Left lung (tissue), 10 donors: ENCODE measurements around the gene PSEN1. TPM values are rescaled to one million over a fixed set of nuclear protein-coding genes. Genes with fewer than 3 reads are reported as not detected.

ENCODE experiments used
- ATAC-seq: fragments of 200-7000 bp; cut with Tn5 transposase; one replicate; pipeline ENCODE4 v1.9.1; 2020; ENCODE audit warnings: moderate library complexity
- DNase-seq, 4 donors: peaks; one replicate each; pipeline ENCODE4 v3.0.0-alpha.2; 2013 to 2020
- H3K27ac ChIP-seq, 2 donors: fragments of 200-600 bp; sonication (generic) in 1 of 2; one replicate each; pipeline versions ENCODE4 v1.5.0 to v1.8.0; 2020 to 2021
- H3K27me3 ChIP-seq, 2 donors: fragments of 200-600 bp; sonication (generic) in 1 of 2; one replicate each; pipeline versions ENCODE4 v1.5.0 to v1.8.0; 2020 to 2021
- H3K36me3 ChIP-seq, 2 donors: fragments of 200-600 bp; sonication (generic) in 1 of 2; one replicate each; pipeline versions ENCODE4 v1.5.0 to v1.8.0; 2020 to 2021
- H3K4me1 ChIP-seq, 2 donors: fragments of 200-600 bp; one replicate each; pipeline ENCODE4 v1.8.0; 2021
- H3K4me3 ChIP-seq, 2 donors: fragments of 200-600 bp; sonication (generic) in 1 of 2; one replicate each; pipeline versions ENCODE4 v1.5.0 to v1.8.0; 2020 to 2021; ENCODE audit warnings: mild to moderate bottlenecking in 1 of 2
- H3K9me3 ChIP-seq, 2 donors: fragments of 200-600 bp; sonication (generic) in 1 of 2; one replicate each; pipeline versions ENCODE4 v1.5.0 to v1.8.0; 2020 to 2021
- CTCF ChIP-seq, 2 donors: fragments of 200-600 bp; sonication (generic) in 1 of 2; IDR thresholded peaks; one replicate each; pipeline versions ENCODE4 v1.5.0 to v1.8.0; 2021; ENCODE audit warnings: antibody characterized with exemption in 2 of 2
- intact Hi-C, 2 donors: fragments of 100-400 bp; cut with DNase I; formaldehyde crosslinking; loops; one replicate each; pipeline versions ENCODE4 v1.11.2 to v1.14.2; 2022
- polyA plus RNA-seq, 6 donors: library from polyadenylated mRNA; unstranded; fragments of 120-200 nt; gene quantifications; one replicate each; pipeline ENCODE4 v1.2.1, GENCODE V29; 2013; ENCODE audit not compliant: insufficient read length in 6 of 6
- total RNA-seq, 2 donors: library from RNA; stranded (reverse); fragmentation: NEBNext Ultra II Directional; extraction: Animal tissue kit (Norgen Biotek cat#: 25700); gene quantifications; one replicate each; pipeline ENCODE4 v1.2.1, GENCODE V29; 2021
- donor health status: DM: no; HTN: yes; CAD: no.
- donor health status: DM: no; HTN: no; CAD: no.

The PSEN1 gene
- total and polyA plus RNA-seq, 8 donors = 50.1 to 67.8 (median 54.3) TPM

- no peak for TF ChIP-seq CTCF (IDR thresholded peaks at IDR 0.05)
- Histone ChIP-seq H3K27ac (no peak overlapping the region), H3K27me3 (no peaks in the 10 kb centered on the region), H3K9me3 (no peaks in the 10 kb centered on the region), H3K4me3 (no peak overlapping the region), H3K4me1 (peaks cover 4 to 15% of the 10 kb centered on the region in 2 donors), H3K36me3 (no peaks in the 10 kb centered on the region)
- no peak for ATAC-seq
- intact Hi-C loops = no loop called here
- DNase-seq = no peak
Observed at GRCh38 chr14:73266317-73266716, 130.0 kb downstream of the PSEN1 start.

GRCh38 chr14:73267474-73267873 lies 131.2 kb downstream of the PSEN1 start:
- intact Hi-C loops = no loop called here
- DNase-seq (no peak), ATAC-seq (no peak)
- no peaks in the 10 kb centered on the region for H3K9me3 ChIP-seq
- no peaks in the 10 kb centered on the region for H3K27me3 ChIP-seq
- TF ChIP-seq CTCF (IDR thresholded peaks at IDR 0.05) = no peak
- H3K27ac ChIP-seq = no peak overlapping the region
- peaks cover 4 to 15% of the 10 kb centered on the region in 2 donors for H3K4me1 ChIP-seq
- peaks cover 0 to 3% of the 10 kb centered on the region in 2 donors for H3K36me3 ChIP-seq
- no peak overlapping the region for H3K4me3 ChIP-seq

GRCh38 chr14:73269729-73270531 lies 133.6 kb downstream of the PSEN1 start:
- intact Hi-C loops = no loop called here
- Histone ChIP-seq H3K36me3 (peaks cover 0 to 28% of the 10 kb centered on the region in 2 donors), H3K4me3 (peak overlapping the region; percentile 21 to 31), H3K9me3 (no peaks in the 10 kb centered on the region), H3K27me3 (no peaks in the 10 kb centered on the region), H3K27ac (peak overlapping the region; percentile 19 to 55), H3K4me1 (peaks cover 4 to 15% of the 10 kb centered on the region in 2 donors)
- ATAC-seq = peak; percentile 92
- peak; percentile 8 to 92 (median 44) for DNase-seq
- TF ChIP-seq CTCF (IDR thresholded peaks at IDR 0.05) = no peak

GRCh38 chr14:73272393-73272792 lies 136.1 kb downstream of the PSEN1 start:
- no peak for TF ChIP-seq CTCF (IDR thresholded peaks at IDR 0.05)
- H3K27ac ChIP-seq = no peak overlapping the region
- peaks cover 0 to 53% of the 10 kb centered on the region in 2 donors for H3K36me3 ChIP-seq
- no peaks in the 10 kb centered on the region for H3K27me3 ChIP-seq
- no peak for ATAC-seq
- H3K9me3 ChIP-seq = no peaks in the 10 kb centered on the region
- peaks cover 4 to 15% of the 10 kb centered on the region in 2 donors for H3K4me1 ChIP-seq
- intact Hi-C loops = no loop called here
- H3K4me3 ChIP-seq = no peak overlapping the region
- DNase-seq = no peak

Other genes with a start within 250 kb of the PSEN1 start
- gene DPF3, start 242.4 kb upstream of the PSEN1 start, total RNA-seq = 1 to 10 TPM; 1.4 to 1.7 TPM
- gene DPF3, start 242.4 kb upstream of the PSEN1 start, polyA plus RNA-seq = 1 to 10 TPM; 1.6 to 3.6 (median 2.4) TPM
- 10 to 100 TPM; 11.8 to 12.3 TPM for gene DCAF4, start 210.0 kb upstream of the PSEN1 start, total RNA-seq
- 10 to 100 TPM; 14.7 to 27.7 (median 18.5) TPM for gene DCAF4, start 210.0 kb upstream of the PSEN1 start, polyA plus RNA-seq
- gene ZFYVE1, start 109.4 kb upstream of the PSEN1 start, total RNA-seq = 10 to 100 TPM; 14.6 to 20.9 TPM
- gene ZFYVE1, start 109.4 kb upstream of the PSEN1 start, polyA plus RNA-seq = 10 to 100 TPM; 16.7 to 22.3 (median 19.8) TPM
- 10 to 100 TPM; 52.7 to 65.7 TPM for gene RBM25, start 78.0 kb upstream of the PSEN1 start, total RNA-seq
- 100 to 1,000 TPM; 177 to 269 (median 192) TPM for gene RBM25, start 78.0 kb upstream of the PSEN1 start, polyA plus RNA-seq
- gene PAPLN, start 101.0 kb downstream of the PSEN1 start, total RNA-seq = 10 to 100 TPM in 1 of 2 donors, 1 to 10 TPM in 1; 8.6 to 21.0 TPM
- gene PAPLN, start 101.0 kb downstream of the PSEN1 start, polyA plus RNA-seq = 10 to 100 TPM in 4 of 6 donors, 1 to 10 TPM in 2; 7.9 to 13.6 (median 10.6) TPM